Cerebellar cortex (tissue), 1 donor: ENCODE measurements around the gene DUOX1.

Experiments used
- DNase-seq: peaks from one replicate; pipeline ENCODE4 v3.0.0-alpha.2; 2015; ENCODE audit warnings: low spot score

The DUOX1 gene

GRCh38 chr15:45187894-45188830 is 58.4 kb downstream of the DUOX1 start, which contains the start of gene SHF:
SHF (minus strand) TSS chr15:45187966; CDS start chr15:45187951, 15 bp downstream.
- peak; percentile 84 for DNase-seq

- DNase-seq, result no peak
Measured at GRCh38 chr15:45197512-45197911, 67.7 kb downstream of the DUOX1 start.

- DNase-seq, result peak; percentile 98
Measured at GRCh38 chr15:45198337-45199135, 68.7 kb downstream of the DUOX1 start.

- DNase-seq, result peak; percentile 70
Measured at GRCh38 chr15:45199136-45199810, 69.5 kb downstream of the DUOX1 start.

- peak; percentile 99 for DNase-seq
Measured at GRCh38 chr15:45200001-45200798, 70.4 kb downstream of the DUOX1 start.

GRCh38 chr15:45200799-45201556 is 71.2 kb downstream of the DUOX1 start:
- peak; percentile 90 for DNase-seq

- DNase-seq, result no peak
Measured at GRCh38 chr15:45201557-45201859, 71.7 kb downstream of the DUOX1 start.

GRCh38 chr15:45201869-45202268 is 72.1 kb downstream of the DUOX1 start:
- DNase-seq, result no peak

GRCh38 chr15:45203182-45203581 is 73.4 kb downstream of the DUOX1 start:
- DNase-seq, result no peak

- DNase-seq, result peak; percentile 65
Measured at GRCh38 chr15:45205192-45205591, 75.4 kb downstream of the DUOX1 start.

GRCh38 chr15:45212493-45212892 is 82.7 kb downstream of the DUOX1 start:
- DNase-seq, result no peak
